SW480 (cell line): ENCODE measurements around the gene CSNK2A1.

Source experiments
- DNase-seq: peaks from one replicate; pipeline ENCODE4 v3.0.0-alpha.2; 2016; ENCODE audit warnings: low spot score

CSNK2A1 gene

GRCh38 chr20:430091-430999 is 113.2 kb downstream of the CSNK2A1 start:
- DNase-seq, result no peak

GRCh38 chr20:428658-429200 is 114.9 kb downstream of the CSNK2A1 start:
- peak; percentile 92 for DNase-seq

GRCh38 chr20:427849-428657 is 115.5 kb downstream of the CSNK2A1 start:
- DNase-seq, result no peak

GRCh38 chr20:427401-427800 is 116.2 kb downstream of the CSNK2A1 start:
- DNase-seq, result no peak

GRCh38 chr20:426566-426965 is 117.0 kb downstream of the CSNK2A1 start:
- DNase-seq, result no peak
